H4 (cell line): ENCODE results near the gene CSTB. TPM values are rescaled to one million over a fixed set of nuclear protein-coding genes. Genes with fewer than 3 reads are reported as not detected.

ENCODE experiments used
- DNase-seq: peaks from one replicate; pipeline ENCODE4 v3.0.0-alpha.2; 2015; ENCODE audit warnings: low spot score
- total RNA-seq: library from RNA; depleted of rRNA; stranded (reverse); fragments of >200 nt; shearing (Covaris generic); gene quantifications from 2 replicates; pipeline ENCODE4 v1.2.3, GENCODE V29; 2014

CSTB gene
- total RNA-seq, 1 experiment from 2014 or later = 33.8 TPM

DNA sequence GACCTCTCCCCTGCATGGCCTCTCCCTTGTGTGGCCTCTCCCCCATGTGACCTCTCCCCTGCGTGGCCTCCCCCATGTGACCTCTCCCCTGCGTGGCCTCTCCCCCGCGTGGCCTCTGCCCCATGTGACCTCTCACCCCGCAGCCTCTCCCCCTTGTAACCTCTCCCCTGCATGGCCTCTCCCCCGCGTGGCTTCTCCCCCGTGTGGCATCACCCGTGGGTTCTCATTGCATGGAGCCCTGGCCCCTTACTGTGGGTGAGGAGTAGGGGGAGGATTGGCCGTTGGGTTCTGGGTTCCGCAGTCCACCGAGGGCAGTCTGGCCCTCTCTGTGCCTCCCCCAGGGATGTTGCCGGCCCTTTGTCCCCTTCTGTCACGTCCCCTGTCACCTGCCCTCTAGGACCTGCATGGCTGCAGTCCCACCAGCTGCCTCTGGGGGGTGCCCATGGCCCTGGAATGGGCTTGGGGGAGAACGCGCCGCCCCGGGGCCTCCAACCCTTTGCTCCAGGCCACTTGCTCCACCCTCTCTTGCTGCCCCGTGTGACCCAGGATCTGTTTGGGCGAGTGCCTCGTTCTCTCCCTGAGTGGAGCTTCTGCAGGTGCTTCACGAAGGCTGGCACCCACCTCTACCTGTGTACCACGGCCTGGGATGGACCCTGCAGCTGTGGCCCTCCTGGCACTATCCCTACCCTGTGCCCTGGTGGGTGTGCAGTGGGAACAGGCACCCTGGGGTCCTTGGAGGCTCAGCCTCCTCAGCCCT, 34.6 kb upstream of the CSTB start:
- peak; percentile 52 for DNase-seq

DNA sequence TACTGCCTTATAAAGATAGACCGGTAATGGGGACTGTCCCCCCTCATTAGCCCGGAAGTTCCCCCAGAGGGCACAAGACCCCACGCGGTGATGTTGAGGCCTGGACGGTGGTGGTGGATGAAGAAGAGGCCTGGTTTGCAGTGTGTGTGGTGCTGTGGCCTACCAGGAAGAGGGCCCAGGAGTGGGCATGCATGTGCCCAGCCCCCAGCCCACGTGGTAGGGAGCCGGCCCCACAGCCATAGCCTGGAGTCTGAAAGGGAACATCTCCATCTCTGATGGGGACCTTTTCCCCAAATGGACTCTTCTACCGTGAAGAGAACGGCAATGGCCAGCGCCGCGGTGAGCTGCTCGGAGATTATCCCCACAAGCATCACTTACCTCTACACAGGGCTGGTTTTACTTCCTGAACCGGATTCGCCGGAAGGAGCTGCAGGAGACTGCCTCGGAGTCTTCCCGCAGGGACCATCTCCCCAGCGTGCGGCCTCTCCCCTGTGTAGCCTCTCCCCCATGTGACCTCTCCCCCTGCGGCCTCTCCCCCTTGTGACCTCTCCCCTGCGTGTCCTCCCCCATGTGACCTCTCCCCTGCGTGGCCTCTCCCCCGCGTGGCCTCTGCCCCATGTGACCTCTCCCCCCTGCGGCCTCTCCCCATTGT, 33.9 kb upstream of the CSTB start:
- no peak for DNase-seq

DNA sequence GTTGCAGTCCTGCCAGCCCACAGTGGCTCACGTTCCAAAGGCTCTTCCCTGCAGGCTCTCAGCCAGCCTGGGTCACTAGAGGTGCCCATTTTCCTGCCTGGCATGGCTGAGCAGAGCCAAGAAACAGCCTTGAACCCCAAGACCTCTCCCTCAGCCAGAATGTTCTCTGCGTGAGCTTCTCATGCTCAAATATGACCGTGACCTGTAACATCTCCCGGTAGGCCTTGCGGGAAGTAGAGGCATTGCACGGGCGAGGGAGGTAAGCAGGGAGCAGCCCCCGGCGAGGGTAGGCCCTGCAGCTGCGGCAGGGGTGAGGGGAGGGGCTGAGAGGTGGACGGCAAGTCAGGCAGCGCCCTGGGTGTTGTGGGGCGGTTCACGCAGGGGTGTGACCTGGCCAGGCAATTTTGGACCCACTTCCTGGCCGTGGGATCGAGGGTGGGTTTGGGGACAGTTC, 33.3 kb upstream of the CSTB start:
- no peak for DNase-seq

DNA sequence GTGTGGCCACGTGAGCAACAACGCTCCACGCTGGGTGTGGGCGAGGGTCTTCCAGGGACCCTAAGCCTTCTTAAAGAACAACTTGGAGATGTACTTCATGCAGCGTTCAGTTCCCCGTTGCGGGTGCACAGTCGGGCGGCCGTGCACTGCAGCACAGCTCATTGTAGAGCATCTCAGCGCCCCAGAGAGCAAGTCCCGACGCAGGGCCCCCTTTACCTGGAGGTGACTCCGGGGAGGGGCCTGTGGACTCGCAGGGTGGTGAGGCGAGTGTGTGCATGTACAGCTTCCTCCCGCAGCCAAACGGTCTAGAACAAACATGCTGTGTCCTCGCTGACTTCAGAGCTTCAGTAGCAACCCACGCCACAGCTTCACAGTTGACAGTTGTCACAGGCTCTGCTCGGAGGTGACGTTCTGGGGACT, 32.7 kb upstream of the CSTB start:
- DNase-seq = no peak

DNA sequence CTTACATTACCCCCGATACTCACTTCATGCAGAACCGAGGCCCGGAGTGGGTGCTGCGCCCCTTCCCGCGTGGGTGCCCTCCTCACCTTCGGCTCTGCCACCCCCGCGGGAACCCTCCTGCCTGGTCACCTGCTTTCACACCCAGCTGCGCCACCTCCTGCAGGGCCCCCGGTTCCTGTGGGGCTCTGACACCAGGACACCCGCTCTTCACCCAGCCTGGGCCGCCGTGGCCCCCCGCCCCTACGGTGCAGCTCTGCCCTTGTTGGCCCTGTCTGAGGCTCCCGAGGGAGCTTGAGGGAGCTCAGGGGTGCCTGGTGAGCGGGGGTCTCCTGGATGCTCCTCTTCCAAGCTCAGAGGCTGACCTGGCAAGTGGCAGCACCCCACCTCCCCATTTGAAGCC, 32.3 kb upstream of the CSTB start:
- DNase-seq = no peak

DNA sequence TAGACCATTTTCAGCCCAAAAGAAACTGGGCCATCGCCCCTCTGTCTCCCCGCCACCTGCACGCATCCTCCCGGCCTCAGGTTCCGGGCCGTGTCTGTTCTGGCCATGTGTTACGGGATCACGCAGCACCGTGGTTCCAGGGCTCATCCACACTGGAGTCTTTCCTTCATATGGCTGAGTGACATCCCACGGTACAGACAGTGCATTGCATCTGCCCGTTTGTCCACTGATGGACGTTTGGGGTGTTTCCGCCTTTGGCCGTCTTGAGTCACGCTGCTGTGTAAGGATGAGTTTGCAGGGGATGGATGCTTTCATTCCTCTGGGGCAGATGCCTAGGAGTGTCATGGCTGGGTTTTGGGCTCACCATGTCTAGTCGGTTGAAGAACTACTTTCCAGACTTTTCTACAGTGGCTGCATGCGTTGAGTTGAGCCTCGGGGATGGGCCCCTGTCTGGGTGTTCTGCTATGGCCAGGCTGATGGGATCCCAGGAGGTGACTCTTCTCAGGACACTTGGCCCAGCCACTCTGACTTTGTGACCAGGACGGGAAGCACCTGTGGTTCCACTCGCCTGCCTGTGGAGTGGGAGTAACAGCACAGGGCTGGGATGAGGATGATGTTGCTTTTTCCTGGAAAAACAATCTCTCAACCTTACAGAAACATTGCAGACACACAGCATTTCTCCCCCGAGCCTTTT, 30.1 kb upstream of the CSTB start:
- DNase-seq = no peak

DNA sequence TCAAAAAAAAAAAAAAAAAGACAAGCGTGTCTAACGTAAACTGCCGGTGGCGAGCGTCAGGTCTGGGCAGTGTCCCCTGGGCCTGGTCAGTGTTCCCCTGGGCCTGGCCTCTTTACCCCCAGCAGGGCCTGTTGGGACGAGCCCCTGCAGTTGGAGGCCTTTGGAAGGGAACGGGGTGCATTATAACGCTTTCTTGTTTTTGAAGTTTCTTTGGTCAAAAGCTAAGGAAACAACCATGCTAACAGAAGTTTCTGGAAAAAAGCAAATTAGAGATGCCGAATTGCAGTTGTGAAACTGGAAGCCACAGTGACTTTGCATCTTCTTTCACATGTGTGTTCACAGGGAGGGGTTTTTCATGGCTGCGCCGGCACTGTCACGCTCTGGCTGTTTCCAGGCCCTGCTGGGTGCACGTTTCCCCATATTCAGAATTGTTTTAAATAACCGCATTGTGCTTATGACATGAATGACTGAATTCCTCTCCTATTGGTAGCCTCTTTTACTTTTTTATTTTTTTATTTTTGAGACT, 29.2 kb upstream of the CSTB start:
- no peak for DNase-seq

DNA sequence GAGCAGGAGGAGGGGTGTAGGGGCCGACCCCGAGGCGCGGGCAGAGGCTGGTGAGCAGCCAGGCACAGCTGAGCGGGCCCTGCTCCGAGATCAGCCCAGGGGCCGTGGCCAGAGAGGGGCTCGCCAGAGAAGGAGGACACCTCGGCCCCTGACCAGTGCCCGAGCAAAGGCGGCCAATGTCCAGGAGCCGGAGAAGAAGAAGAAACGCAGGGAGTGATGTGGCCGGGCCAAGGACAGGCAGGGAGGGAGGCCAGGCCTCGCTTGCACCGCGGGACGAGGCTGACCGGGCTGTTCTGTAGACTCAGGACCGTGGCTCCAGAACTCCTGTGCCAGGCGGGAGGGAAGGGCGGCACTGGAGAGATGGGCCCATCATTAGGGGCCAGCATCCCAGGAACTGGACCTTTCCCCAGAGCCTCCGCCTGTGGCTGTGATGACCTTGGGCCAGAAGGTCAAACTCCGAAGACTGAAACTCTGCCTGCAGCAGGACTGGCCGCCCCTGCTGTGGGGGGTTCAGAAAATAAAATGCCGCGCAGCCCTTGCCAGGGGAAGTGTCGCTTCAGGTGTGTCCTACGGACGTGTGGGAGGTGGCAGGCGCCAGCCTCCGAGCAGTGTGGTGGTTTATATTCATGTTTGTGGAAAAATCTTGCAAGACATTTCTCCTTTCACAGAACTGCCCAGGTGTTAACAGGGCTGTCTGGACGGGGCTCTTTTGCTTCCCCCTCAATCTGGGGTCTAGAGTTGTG, 27.6 kb upstream of the CSTB start:
- no peak for DNase-seq

DNA sequence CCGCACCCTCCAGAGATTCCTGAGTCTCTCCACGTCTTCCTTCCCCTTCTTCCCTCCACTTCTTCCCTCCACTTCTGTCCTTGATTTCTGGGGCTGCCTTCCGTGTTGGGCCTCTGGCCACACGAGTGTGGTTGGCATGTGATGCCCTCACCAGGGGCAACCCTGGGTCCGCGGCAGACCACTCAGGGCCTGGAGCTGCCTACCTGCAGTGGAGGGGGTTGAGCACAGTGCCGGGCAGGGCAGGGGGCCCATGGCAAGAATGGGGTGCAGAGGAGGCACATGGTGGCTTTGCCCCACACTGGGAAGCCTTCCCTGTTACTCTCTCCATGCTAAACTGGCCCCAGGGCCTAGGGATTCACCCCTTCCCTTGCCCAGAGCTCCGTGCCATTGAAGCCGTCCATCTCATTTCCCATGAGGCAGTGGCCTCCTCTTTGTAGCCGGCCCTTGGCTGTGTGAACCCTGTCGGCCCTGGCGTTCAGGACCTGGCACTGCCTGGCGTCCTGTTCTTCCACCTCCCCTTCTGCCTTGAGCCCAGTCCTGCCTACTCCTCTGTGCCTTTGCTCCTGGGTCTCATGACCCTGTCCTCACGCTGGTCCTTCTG, 26.7 kb upstream of the CSTB start:
- DNase-seq = no peak

DNA sequence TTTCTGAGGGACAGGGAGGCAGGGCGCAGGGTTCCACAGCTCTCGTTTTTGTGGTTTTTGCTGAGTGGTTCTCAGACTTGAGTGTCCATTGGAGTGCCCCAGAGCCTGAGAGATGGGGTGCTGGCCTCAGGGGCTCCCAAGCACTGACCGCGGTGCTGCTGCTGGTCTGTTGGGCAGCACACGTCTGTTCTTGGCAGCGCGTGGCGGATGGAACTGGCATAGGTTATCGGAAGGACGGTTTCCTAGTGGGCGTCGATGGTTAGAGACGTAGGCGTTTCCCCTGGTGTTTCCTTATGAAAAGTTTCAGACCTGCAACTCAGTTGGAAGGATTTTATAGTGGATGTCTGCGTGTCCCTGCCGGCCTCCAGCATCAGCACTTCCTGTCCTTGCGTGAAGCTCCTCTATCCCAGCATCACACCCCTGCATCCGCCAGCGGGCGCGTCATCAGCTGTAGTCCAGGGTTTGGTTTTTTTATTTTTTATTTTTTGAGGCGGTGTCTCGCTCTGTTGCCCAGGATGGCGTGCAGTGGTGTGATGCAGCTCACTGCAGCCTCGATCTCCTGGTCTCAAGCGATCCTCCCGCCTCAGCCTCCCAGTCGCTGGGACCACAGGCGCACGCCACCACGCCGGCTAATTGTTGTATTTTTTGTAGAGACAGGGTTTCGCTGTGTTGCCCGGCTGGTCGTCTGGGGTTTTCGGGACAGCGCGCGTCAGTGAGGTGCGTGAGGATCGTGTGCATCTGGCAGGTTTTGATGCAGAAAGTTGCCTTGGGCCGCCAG, 25.1 kb upstream of the CSTB start:
- no peak for DNase-seq

DNA sequence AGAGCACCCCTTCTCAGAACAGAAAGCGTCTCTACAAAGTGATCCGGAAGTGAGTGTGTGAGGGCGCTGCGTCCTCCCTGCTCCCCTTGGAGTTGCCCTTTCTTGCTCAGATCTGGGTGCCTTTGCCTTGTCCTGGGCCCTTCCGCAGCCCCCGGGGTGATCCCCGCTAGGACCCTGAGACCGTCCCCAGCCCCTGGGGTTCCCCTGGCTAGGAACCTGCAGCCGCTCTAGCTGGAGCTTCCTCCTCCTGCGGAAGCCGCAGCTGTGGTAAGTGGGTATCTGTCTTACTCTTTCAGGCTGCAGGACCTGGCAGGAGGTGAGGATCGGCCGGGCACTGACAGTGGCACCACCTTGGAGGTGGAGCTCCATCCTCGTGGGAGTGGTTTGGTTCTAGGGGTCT, 24.5 kb upstream of the CSTB start:
- DNase-seq = no peak

DNA sequence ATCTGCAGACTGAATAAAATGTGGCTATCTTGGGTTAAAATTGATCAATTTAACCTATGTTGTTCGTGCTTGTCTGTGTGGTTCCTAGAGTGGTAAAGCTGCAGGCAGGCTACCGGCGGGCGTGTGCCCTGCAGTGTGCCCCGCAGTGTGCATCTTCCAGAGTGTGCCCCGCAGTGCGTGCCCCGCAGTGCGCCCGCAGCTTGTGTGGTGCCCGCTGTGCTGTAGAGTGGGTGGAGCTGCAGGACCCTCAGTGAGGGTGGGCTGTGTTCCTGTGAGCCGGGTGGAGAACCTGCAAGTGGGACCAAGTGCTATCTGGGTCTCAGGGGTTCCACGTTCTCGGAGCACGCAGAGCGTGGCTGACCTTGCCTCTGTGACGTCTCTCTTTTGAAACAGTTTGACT, 24.0 kb upstream of the CSTB start:
- no peak for DNase-seq

DNA sequence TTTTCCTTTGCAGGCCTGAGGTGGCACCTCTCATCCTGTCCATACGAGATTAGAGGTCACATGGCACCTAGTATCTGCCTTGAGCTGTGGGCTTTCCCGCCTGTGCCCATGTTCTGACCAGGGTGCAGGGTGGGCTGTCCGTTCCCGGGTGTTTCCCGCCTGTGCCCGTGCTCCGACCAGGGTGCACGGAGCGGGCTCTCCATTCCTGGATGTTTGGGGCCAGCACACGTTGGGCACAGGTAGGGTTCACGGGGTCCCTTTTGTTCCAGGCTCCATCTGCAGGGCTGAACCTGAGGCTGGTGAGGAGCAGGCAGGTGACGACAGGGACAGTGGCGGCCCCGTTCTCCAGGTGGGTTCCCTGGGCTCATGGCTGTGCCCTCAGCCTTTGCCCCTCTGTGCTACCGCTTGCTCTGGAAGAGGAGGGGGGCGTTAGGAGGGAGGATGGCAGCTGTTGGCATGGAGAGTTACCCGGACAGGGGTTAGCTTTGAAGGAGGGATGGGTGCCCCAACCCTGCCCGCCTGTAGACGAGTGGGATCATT, 23.3 kb upstream of the CSTB start:
- DNase-seq = no peak

DNA sequence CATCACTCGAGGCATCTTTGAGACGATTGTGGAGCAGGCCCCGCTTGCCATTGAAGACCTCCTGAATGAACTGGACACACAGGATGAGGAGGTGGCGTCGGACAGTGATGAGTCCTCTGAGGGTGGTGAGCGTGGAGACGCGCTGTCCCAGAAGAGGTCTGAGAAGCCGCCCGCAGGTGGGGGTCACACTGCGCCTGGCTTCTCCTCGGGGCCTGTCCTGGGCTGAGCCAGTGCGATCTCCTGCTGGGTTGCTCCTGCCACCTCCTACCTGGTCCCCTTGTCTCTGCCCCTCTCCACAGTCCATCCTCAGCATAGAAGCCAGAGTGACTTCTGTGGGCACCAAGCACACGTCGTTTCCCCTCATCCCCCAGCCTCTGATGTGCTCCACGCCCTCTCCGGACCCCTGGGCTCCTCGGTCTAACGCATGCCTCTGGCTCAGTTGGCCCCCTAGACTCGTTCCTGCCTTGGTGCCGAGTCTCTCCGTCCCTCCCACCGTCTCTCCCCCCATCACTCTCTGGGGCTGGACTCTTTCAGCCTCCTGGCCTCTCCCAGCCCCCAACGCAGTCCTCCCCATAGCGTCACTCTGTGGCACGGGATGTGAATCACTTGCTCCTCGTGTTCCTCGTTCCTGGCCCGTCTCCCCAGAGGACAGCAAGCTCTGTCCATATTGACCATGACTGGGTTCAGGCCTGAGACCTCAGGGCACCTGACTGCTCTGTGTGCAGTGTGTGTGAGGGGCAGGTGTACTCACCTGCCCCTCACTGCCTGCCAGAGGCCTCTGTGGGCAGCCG, 22.0 kb upstream of the CSTB start:
- DNase-seq = no peak

DNA sequence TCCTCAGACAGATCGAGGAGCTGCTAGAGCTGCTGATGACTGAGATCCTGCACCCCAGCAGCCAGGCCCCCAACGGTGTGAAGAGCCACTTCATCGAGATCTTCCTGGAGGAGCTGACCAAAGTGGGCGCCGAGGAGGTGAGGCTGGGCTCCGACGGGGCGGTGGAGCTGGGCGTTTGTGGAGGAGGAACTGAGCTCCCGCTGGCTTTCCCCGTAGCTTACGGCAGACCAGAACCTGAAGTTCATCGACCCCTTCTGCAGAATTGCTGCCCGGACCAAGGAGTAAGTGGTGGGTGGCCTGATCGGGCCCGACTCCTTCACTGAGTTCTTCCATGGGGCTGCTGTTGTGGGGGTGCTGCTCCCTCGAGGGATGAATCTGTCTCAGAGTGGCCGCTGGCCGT, 21.3 kb upstream of the CSTB start:
- DNase-seq = no peak

DNA sequence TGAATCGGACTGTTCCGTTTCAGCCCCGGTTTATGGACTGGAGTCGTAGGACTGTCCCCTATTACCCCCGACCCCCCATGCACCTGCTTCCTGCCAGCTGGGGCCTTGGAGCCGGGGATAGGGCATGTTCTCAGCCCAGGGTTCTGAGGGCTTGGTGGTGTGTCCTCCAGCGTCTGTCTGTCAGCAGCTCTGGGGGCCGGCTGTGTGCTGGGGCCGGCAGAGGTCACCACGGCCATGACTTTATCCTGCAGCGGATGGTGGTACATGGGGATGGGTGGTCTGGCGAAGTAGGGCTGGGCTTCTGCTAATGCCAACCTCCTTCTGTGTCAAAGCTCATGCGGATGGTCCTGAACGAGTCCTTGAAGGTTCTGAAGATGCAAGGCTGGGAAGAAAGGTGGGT, 18.7 kb upstream of the CSTB start:
- no peak for DNase-seq

DNA sequence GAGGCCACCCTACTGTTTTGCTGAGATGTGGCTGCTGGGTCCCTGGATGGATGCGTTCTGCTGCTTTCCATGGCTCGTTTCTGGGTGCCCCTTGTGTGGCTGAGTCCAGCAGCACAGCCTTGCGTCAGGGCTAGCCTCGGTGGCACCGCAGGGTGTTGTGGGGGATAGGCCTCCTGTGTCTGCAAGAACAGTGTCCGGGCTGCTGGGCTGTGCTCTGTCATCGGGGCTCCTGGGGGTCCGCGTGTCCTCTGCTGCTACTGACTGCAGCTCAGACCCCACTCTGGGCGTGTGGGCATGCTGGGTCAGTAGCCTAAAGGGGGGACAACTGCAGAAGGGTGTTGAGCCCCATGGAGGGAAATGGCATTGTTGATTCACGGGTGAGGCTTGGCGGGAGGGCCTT, 18.2 kb upstream of the CSTB start:
- DNase-seq = no peak

DNA sequence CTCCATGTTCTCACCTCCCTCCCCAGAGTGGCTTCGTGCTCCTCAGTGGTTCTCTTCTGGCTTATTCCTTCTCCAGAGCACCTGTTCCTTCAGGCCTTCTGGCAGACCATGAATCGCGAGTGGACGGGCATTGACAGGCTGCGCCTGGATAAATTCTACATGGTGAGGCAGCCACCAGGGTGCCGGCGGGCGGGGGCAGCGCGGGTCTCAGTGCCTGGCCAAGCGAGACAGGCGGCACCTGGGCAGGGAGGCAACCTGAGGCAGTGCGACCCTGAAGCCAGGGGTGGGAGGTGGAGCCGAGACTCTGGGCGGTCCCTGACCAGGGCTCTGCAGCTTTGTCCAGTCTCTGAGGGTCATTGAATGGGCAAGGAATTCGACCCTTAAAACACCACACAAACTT, 17.1 kb upstream of the CSTB start:
- no peak for DNase-seq

DNA sequence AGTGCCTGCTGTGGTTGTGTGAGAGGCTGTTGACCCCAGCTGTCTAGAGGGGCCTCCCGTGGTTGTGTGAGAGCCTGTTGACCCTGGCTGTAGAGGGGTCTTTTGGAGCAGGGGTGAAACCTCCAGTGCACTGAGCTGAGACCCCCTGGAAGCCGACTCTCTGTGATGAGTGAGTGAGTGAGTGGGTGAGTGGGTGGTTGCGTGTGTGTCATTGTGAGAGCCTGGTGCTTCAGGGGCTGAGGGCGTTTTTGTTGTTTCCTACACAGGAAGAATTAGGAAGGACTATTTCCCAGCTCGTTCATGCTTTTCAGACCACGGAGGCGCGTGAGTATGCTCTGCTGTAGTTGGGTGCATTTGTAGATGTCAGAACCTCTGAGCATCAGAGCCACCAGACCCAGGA, 16.3 kb upstream of the CSTB start:
- DNase-seq = no peak
